NCI-H2227 treated with DMSO at 0.1 percent for 48 hours (cell line): ENCODE measurements around the gene PCF11.
A peak's percentile ranks its signal among the peaks of the same experiment; 100 is the strongest.
"Not testable (repeated sequence)": the region's sequence is repeated elsewhere in the genome, so short reads cannot be mapped to it uniquely, and the experiment has no call there.

Experiments
- DNase-seq: peaks from one replicate; lab custom pipeline; 2025; lab: John Stamatoyannopoulos, UW

The PCF11 gene

DNA sequence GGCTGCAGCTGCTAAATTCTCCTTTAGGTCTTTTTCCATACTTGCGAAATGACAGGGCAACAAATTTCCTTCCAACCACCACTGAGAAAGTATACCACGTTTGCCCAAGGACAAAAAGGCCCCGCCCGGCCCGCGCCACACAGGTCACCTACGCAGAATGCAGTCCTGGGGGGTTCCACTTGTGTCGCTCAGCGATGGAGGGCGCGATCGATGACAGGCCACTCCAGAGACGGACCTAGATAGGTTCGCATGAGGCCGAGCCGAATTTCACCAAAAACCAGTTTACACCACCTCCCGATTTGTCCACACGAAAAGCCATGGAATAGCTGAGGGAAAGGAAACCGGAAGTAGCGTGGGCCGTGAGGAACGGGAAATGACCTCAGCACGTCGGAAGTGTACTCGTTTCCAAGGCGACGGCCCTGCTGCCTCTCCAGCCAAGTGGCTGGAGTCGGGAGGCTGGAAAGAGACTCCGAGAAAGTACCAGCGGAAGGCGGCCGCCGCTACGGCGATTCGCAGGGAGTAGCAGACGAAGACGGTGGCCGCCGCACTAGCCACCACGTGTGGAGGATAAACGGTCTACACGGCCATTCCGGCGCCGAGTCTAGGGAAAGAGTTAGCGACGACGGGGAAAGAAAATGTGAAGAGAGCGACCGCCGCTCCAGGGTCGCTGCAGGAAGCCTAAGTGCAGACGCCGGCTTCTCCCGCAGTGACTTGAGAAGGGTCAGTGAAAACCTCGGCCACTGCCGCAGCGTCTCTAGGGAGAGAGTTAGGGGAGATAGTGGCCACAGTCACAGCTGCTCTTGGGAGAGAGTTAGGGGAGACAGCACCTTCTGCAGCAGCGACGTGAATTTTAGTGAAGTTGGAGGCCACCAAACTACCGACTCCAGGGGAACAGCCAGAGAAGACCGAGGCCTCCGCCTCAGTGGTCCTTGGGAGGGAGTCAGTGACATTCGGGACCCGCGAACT lies 36.7 kb downstream of the PCF11 start, which contains the start of gene ANKRD42:
Gene ANKRD42, plus strand, starts transcription at position 398 of the 966 bp plus-strand sequence. CDS start 959 bp downstream, outside the sequence.
- peak; percentile 83 for DNase-seq

DNA sequence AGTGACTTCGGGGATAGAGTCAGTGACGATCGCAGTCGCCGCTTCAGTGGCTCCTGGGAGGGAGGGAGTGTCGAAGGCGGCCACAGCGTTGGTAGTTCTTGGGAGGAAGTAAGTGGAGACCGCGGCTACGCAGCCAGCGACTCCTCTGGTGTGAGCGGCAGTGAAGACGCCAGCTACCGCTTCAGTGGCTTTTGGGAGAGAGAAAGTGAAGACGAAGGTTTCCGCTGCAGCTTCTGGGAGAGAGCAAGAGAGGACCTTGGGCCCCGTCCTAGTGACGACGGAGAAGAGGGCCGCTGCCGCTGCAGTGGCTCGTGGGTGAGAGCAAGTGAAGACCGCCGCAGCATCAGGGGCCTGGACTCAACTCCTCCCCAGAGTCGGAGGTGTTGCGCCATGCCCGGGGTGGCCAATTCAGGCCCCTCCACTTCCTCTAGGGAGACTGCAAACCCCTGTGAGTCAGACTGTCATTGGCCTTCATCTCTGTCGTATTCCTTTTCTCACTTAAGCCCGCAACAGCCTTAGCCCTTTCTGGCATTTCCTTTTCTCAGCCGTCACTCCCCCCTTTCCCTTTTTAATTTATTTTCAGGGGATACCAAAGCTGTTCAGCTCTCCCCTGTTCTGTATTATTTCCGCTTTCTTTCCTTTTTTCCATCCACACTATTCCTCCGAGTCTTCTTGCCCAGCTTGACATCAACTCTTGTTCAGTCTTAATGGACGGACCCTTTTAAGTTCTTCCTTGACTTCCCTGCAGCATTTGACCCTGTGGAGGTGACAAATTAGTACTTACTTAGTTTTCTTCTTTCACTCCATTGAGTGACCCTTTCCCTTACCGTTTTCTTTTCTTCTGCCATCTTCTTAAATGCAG lies 37.6 kb downstream of the PCF11 start:
- DNase-seq = no peak

DNA sequence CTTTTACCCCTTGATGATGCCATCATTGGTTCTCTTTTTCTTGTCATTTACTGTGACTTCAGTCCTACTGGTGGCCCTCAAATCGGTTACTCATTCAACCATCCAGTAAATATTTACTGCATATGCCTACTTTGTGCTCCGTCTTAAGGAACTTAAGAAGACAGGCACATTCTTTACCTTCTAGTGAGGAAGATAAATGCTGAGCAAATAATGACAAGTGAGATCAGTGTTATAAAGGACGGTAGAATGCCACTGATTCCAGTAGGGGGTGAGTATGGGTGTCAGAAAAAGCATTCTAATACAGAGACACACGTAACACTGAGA lies 38.2 kb downstream of the PCF11 start:
- DNase-seq = no peak

DNA sequence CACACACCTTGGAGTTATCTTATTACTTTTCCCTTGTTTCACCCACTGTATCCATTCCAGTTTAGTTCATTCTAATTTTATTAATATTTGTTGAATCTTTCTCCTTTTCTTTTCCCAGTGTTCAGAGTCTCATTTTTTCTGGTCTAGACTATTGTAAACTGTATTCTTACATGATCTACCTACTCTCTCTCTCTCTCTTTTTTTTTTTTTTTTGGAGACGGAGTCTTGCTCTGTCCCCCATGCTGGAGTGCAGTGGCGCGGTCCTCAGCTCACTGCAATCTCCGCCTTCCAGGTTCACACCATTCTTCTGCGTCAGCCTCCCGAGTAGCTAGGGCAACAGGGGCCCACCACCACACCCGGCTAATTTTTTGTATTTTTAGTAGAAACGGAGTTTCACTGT lies 38.7 kb downstream of the PCF11 start:
- no peak for DNase-seq

DNA sequence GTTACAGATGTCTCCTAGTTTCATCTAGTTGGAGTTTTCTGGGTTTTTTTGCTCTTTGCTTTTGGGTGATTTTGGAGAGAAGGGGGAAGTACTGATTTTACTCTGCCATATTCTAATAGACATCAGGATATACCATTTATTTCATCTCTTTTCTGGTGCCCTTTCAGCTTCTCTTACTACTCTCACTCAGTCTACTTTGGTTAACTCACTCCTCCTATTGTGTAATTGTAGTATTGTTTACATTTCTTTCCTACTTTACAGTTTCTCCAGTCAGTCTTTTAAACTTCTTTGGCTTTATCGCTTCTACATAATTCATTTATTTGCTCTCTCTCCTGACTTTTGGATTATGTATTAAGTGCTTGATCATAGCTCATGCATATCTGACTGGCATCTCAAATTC lies 43.1 kb downstream of the PCF11 start:
- DNase-seq = no peak

DNA sequence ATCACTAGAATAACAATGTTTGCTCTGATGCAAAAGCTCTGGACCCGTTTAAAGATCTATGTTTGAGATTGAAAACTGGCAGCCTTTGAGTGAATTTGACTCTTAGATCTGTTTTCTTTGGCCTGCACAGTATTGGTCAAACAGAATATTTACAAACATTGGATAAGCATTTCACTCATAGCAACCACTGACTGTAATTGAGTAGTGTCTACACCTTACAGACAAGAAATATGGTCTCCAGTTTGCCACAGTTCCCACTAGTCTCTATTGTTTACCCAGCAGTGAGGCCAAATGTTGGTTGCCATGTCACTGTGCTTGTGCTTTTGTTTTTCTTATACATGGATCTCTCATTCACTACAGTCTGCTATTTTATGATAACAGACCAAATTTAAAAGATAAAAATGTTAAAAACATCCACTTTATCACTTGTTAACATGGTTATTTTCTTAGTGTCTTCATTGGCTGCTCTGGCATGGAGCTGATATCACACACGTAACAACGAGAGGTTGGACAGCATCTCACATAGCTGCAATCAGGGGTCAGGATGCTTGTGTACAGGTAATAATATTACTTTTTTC lies 48.8 kb downstream of the PCF11 start:
- DNase-seq = no peak

DNA sequence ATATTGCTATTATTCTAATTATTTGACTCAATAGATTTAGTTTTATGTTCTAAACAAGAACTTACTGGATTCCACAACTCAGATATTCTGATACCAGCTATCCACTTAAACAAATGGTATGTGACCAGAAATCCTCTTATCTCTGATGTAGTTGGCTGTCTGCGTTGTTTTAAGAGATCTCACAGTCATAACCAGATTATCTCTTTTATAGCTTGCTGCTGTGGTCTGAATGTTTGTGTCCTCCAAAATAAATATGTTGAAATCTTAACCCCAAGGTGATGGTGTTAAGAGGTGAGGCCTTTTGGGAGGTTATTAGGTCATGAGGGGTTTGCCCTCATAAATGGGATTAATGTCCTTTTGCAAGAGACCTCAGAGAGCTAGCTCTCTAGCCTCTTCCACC lies 49.3 kb downstream of the PCF11 start:
- no peak for DNase-seq

DNA sequence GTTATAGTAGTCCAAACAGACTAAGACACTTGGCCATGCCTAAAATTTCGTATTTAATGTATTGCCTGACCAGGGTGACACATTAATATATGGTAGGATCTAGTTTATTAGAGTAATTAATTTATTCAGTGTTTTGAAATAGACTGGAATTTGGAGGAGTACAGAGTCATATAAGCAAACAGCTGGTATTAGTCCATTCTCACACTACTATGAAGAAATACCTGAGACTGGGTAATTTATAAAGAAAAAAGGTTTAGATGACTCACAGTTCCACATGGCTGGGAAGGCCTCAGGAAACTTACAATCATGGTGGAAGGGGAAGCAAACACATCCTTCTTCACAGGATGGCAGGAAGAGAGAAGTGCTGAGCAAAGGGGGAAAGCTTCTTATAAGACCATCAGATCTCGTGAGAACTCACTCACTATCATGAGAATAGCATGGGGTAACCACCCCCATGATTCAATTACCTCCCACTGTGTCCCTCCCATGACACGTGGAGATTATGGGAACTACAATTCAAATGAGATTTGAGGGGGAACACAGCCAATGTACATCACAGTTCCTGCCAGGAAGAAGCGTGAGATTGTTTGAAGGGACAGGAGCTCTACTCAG lies 49.9 kb downstream of the PCF11 start:
- not testable (repeated sequence) for DNase-seq

DNA sequence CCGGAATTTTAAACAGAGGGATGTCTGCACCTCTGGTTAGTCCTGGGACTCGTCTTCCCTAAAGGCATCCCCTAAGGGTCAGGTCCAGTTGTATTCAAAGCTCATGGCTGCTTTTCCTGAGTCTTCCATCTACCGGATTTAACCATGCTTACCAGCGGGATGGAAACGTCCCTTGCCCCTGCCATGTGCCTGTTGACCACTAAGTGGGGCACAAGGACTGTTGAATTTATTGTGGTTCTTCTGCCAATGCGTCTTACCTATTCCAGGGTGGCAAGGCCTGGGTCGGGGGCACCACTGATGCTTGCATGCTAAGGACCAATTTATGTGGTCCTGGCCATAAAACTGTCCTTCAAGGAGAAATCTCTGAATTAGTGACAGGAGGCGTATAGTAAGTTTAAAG lies 62.2 kb downstream of the PCF11 start:
- DNase-seq = no peak

DNA sequence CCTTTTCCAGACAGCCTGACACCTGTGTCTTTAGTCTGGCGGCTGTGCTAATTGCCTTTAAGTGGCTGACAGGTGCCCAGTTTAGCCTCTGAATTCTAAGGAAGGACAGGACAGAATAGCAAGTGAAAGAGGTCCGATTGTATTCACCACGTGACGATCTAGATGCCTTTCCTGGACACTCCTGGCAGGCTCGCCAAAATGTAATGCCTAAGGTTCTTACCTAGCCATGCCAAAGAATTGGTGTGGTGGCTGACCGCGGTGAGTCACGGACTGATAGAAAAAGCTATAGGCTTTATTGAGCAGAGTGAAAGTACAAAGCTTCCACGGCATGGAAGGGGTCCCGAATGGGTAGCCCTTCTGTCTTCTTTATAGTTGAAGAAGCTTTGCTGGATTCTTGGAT lies 63.3 kb downstream of the PCF11 start:
- no peak for DNase-seq

DNA sequence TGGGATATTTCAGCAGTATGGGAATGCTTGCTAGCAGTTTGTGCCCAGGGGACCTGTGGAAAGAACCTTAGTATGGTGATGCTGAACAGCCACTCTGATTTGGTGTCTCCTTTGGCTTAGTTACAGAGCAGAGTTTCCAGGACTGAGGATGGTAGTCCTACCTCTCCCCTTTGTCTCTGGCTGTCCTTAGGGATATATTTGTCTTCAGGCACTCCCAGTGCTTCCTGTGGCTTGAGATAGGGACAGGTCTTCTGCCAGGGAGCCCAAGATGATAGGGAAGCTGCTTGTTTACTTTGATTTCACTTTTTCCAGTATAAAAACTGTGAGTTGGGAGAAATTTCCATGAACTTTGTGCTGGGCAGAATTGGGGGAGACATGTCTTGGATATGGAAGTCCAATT lies 64.8 kb downstream of the PCF11 start:
- DNase-seq = no peak

DNA sequence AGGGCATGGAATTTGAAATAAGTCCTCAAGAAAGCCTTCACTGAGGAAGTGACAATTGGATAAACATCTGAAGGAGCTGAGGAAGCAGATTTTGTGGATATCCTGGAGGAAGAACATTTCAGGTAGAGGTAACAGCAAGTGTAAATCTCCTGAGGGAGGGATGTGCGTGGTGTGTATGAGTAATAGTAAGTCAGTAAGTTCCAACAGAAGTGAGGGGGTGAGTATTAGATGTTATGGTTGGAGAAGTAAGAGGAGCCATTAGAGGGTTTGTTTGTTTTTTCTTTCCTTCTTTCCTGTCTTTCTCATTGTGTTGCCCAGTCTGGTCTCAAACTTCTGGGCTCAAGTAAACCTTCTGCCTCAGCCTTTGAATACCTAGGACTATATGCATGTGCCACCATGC lies 65.6 kb downstream of the PCF11 start:
- DNase-seq = no peak

DNA sequence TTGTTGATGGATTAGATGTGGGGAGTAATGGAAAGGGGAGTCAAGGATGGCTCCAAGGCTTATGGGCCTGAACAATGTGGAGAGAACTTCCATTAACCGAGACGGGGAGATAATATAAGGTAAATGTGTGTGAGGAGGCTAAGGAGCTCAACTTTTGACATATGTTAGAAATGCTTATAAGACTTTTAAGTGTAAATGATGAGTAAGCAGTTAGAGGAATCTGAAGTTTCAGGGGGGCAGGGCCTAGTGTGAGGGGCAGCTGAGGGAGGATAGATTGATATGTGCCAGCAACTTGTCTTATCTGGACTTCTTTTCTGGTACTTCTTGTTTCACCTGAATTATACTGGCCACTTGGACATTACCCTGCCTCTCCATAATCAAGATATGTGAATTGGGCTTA lies 66.5 kb downstream of the PCF11 start:
- DNase-seq = no peak

DNA sequence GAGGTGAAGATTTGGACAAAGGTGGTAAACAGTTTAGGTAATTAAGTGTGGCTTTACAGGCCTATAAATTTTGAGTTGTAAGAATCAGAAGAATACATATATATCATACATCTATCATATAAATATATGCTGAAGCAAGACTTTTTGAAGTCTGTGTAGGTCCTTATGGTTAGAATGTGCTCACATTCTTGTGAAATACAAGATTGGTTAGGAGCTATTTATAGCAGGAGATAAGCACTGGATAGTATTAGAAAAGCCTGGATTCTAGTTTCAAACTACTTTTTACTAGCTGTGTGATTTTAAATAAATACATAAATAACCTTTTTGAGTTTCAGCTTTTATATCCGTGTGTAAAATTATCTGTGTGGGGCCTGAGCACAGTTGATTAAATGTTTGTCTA lies 78.9 kb downstream of the PCF11 start:
- no peak for DNase-seq
